NCI-H2196 (cell line): ENCODE results near the gene NDUFB7.
A peak's percentile ranks its signal among the peaks of the same experiment; 100 is the strongest.
"Not testable (repeated sequence)": the region's sequence is repeated elsewhere in the genome, so short reads cannot be mapped to it uniquely, and the experiment has no call there.

Source experiments
- DNase-seq: peaks from one replicate; lab custom pipeline; 2025; ENCODE audit not compliant: unreplicated experiment; lab: John Stamatoyannopoulos, UW

NDUFB7 gene

DNA sequence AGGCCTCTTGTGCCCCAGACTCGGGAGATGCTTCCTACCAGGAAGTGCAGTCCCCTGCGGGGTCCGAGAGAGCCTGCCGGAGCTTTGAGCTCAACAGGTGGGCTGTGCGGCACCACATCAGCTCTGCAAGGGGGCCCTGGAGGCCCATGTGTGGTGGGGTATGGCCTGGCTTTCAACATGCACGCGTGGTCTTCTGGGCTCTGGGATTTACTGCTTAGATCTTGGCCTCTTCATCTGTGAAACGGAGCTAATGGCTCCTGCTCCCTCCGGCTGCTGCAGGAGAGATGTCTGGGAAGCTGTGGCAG lies 18.0 kb downstream of the NDUFB7 start:
- DNase-seq, result no peak

DNA sequence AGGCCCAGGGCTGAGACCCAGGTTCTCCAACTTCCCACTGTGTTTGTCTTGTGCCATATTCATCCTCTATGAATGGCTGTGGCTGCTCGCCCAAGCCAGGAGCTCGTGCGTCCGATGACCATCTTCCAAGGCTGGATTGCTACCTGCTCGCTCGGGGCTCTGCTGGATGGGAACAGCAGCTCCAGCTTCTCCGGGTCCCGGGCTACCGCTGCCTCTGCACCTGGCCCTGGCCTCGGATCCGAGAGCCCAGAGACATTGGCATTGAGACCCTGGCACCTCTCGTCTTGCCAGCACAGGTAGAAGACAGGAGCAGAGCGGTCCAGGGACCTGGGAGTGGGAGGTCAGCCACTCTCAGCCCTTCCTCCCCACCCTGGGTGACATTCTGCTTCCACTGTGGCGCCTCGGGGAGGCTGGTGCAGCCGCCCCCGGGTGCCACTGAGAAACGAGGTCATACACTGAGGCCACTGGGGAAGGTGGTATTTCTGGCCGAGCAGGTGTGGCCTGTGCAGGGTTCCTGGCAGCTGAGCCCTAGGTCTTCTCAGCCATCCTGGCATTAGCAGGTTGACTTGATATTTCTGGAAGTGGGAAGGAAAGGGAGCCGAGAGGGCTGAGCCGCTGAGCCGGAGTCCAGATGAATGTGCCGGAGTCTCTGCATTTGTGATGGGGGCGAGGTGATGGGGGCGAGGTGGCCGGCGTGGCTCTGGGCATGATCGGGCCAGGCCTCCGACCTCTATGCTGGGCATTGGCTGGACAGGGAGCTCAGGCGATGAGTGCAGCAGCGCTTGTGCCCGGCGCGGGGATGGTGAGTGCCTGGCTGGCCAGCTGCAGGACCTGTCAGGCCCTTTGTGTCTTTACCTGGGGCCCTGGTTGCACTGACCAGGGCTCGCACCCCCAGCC lies 18.6 kb downstream of the NDUFB7 start:
- DNase-seq, result no peak

DNA sequence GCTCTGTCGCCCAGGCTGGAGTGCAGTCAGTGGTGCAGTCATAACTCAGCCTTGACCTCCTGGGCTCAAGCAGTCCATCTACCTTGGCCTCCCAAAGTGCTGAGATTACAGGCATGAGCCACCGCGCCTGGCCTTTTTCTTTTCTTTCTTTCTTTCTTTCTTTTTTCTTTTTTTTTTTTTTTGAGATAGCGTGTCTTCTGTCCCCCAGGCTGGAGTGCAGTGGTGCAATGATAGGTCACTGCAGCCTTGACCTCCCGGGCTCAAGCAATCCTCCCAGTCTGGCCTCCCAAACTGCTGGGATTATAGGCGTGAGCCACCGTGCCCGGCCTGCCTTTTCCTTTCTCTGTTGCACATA lies 19.9 kb downstream of the NDUFB7 start:
- not testable (repeated sequence) for DNase-seq

DNA sequence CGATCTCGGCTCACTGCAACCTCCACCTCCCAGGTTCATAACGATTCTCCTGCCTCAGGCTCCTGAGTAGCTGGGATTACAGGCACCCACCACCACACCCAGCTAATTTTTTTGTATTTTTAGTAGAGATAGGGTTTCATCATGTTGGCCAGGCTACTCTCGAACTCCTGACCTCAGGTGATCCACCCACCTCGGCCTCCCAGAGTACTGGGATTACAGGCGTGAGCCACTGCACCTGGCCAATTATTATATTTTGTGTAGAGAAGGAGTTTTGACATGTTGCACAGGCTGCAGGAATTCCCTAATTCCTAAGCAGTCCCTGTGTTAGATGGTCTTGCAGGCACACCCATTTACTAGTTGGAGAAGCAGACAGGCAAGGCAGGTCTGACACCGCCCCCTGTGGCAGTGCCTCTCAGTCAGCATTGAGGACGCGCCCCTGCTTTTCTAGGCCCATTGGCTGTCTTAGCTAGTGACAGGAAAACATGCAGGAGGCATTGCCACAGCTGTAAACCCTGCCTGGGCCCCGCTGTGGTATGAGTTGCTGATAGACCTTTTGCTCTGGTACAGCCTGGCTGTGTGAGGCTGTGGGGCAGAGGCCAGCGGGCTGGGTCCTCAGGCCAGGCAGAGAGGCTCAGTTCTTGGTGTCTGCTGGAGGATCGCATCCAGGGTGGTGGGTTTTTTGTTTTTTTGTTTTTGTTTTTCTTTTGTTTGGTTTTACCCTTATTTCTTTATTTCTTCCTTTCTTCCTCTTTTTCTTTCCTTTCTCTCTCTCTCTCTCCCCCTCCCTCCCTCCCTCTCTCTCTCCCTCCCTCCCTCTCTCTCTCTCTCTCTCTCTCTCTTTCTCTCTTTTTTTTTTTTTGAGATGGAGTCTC lies 20.5 kb downstream of the NDUFB7 start:
- peak; percentile 33 for DNase-seq

DNA sequence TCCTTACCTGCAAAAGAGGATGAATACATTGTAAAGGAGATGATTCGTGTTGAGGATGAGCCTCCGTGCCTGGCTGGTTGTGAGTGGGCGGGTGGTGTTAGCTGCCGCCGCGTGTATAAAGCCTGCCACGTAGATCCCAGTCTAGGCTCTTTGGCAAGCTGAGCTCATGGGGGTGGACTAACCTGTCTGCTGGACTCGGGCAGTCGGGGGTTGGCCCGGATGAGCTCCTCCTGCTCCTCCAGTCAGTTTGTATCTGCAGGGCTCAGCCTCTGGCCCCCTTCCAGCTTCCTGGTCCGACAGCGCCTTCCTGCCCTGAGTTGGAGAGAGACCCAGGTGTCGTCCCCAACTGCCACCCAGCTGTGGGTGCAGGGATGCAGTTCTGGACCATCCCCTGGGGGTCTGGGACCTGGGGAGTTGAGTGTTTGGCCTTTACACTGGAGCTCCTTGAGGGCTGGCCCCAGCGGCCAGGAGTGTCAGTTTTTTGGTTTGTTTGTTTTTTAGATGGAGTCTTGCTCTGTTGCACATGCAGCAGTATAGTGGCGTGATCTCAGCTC lies 21.6 kb downstream of the NDUFB7 start:
- peak; percentile 93 for DNase-seq

DNA sequence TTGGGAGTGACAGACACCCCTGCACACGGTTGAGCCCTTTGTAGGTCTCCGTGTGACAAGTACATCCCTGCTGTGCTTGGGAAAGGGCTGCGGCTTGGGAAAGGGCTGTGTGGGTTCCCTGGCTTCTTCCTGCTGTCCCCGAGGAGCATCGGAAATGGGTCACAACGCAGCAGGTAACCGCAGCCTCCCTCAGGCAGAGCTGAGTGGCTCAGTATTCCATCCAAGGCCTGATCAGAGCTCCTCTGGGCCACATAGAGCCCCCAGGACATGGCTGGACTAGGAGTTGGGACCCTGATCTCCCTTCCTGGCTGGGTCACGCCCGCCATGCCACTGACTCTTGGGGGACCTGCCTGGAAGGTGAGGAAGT lies 26.2 kb downstream of the NDUFB7 start:
- no peak for DNase-seq

DNA sequence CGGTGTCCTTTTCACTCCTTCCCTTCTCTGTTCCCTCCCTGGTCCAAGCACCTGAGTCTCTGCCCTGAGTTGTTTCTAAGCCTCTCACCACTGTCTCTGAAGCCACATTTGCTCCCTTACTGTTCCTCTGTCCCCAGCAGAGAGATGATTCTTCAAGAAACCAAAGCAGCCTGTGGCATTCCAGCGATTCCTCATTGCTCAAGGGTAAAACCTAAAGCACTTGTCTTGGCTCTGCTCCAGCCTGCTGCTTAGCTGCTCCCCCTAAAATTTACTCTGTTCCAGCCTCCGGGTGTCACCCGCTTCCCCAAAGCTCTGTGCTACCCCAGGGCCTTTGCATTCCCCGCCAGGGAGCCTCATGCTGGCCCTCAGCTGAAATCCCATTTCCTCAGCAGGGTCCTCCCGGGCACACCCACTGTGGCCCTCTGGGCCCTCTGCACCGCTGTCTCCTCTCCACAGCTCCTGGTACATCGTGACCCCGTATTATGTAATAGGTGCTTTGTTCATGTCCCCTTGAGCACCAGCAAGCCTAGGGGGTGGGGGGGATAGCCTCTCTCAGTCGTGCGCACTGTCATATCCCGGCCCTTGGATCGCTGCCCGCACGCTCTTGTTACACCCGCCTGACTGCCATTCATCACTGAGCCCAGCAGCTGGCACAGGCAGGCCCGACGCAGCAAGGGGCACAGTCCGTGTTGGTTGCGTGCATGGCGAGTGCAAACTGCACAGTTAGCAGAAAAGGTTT lies 26.7 kb downstream of the NDUFB7 start:
- peak; percentile 85 for DNase-seq

DNA sequence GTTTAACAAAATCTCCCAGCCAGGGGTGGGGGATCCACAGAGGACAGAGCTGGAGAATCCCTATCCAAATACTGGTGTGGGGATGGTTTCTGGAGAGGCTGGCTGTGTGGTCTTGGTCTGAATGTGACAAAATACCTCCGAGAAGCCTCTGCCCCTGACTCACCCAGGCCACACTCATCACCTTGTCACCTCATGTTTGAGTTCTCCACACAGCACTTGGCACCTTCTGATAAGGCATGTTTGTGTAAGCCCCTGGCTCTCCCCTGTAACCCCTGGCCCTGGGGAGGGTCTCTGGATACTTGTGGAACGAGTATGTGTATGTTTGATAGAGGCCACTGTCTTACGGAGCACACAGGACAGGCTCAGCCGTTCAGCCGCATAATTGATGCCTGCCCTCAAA lies 27.8 kb downstream of the NDUFB7 start:
- no peak for DNase-seq

DNA sequence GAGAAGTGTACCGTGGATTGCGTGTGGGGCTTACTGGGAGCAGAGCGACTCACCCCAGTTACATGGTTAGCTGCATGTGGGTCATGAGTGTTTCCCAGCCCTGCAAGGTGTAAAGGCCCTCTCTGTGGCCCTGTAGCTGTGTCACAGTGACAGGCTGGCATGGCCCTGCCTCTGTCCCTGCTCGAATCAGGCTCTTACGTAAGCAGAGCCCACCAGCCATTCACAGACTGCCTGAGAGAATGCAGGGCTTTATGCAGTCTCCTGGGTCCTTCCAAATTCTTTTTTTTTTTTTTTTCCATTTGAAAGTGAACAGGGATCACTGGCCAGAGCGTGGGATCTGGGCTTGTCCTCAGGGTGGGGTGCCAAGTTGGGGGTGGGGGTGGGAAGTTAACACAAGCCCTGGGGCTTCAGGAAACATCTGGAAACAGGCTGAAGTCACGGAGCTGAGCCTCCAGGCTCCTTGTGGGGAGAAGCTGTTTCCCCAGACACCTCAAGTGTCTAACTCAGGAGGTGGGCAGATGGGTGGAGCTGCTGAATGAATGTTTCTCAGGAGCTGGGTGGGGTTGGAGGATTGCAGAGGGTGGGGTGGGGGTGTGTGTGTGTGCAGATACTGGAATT lies 29.0 kb downstream of the NDUFB7 start:
- no peak for DNase-seq

DNA sequence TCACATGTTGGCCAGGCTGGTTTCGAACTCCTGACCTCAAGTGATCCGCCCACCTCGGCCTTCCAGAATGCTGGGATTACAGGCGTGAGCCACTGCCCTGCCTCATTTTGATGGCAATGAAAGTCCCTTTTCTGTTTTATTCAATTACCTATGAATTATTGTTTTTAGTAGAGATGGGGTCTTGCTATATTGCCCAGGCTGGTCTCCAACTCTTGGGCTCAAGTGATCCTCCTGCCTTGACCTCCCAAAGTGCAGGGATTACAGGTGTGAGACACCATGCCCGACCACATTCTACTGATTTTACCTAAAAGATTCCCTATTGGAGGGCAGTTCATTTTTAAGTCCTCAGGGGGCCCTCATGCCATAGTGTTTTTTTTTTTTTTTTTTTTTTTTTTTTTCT lies 29.9 kb downstream of the NDUFB7 start:
- not testable (repeated sequence) for DNase-seq

DNA sequence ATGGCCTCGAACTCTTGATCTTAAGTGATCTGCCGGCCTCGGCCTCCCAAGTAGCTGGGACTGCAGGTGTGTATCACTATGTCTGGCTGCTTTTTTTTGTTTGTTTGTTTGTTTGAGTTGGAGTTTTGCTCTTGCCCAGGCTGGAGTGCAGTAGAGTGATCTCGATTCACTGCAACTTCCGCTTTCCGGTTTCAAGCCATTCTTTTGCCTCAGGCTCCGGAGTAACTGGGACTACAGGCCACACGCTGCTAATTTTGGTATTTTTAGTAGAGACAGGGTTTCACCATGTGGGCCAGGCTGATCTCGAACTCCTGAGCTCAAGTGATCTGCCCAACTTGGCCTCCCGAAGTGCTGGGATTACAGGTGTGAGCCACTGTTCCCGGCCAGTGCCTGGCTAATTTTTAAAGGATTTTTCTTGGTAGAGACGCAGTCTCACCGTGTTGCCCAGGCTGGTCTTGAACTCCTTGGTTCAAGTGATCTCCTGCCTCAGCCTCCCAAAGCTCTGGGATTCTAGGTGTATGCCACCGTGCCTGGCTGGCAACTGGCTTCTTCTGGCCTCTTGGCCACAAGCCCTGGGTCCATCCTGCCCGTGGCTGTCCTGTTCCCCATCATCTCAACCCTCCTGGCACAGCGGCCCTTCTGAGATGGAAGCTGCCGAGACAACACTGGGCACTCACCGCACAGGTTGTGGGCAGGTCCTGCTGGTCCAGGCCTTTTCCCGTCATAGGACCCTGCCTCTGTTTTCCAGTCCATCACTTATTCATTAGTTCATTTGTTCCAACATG lies 30.9 kb downstream of the NDUFB7 start:
- no peak for DNase-seq

DNA sequence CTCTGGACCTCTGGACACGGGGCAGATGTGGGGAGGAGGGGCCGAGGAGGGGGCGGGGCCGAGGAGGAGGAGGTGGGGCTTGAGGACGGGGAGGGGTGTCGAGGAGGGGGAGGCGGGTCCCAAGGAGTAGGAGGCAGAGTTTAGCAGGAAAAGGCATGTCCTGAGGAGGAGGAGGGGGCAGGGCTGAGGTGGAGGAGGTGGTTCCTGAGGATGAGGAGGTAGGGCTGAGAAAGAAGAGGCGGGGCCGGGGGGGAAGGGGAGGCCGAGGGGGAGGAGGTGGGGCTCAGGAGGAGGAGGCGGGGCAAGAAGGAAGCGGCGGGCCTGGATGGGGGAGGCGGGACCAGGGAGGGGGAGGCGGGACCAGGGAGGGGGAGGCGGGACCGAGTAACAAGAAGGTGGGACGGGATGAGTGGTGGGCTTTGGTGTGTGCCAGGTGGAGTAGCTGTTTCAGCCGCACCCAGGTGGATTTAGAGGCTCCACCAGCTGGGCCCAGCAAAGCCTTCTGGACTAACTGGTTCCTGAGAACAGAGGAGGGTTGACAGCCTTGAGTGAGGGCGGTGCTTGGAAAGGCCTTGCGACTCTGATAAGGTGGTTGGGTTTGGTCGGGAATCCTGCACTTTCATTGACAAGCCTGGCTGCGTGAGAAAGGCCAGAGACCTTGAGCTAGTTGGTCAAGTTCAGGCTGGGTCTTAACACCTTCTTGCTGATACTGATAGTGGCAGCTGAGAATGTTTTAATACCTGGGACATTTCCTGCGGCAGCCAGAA lies 34.8 kb downstream of the NDUFB7 start:
- DNase-seq, result peak; percentile 50

DNA sequence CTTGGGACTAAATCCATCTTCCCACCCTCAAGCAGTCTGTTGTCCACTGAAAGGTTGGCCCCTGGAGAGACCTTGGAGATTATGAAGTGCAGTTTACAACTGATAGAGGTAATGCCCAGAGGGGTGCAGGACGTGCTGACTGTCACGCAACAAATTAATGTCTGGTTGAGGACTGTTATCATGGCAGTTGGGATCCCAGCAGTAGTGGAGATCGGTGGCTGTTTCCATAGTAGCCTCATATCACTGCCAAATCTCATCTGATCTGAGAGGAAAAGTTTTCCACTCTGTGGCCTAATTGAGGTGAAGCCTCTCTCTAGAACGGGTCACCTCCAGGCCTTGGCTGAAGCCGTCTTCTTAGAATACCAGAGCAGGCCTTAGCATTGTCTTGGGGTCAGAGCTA lies 38.4 kb downstream of the NDUFB7 start:
- DNase-seq, result no peak

DNA sequence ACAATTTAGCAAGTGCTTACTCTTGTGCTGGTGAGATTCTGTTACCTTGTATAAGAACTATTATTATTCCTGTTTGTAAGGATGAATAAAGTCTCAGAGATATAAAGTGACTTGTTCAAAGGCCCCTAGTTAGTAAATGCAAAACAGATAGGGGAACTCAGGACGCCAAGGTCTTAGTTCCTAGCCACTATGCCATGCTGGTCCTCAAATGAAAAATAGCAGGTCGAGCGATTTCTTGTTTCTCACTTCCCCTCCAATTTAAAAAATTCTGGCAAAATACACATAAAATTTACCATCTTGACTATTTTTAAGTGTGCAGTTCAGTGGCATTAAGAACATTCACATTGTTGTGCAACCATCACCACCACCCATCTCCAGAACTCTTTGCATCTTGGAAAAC lies 41.4 kb downstream of the NDUFB7 start:
- no peak for DNase-seq

DNA sequence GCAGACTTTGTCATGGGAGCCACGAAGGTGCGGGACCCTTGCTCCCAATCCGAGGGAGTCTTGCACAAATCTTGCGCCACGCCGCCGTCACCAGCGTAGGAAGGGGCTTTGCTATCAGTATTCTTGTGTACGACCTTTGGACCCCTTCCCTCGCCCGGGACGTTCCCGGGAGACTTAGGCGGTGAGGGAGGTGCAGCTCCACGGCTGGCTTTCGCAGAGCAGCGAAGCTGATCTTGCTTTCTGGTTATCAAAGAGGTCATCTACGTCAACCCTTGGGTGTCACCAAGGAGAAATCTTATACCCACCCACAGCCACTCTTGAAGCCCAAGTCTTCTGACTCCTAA lies 41.9 kb downstream of the NDUFB7 start:
- DNase-seq, result no peak

DNA sequence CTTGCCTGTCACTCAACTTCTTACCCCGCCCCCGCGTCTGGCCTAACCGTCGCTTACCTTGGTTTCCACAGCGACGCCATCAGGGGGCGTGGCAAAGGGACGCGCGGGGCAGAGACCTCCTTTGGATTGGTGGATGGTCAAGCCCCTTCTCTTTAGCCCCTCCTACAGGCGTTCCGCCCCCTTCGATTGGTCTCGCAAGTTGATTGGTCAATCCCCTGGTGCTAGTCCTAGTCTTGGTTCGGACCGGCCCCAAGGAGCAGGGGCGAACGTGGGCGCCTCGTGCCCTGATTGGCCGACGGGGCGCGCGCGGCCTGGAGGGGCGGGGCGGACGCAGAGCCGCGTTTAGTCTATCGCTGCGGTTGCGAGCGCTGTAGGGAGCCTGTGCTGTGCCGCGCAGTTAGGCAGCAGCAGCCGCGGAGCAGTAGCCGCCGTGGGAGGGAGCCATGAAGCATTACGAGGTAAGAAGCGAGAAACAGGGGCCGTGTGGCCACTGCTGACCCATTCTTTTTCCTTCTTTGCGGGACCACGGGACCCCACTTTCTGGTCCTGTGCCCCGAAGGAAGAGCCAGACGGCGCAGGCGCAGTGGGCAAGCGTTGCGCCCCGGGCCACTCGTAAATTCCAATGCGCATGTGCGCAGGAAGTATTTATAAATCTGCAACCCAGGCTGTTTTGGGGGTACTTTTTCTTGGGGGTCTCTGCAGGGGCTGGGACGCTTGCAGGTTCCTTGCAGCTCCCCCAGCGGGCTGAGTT lies 42.4 kb downstream of the NDUFB7 start, which contains the start of gene TECR:
Gene TECR (plus strand): TSS at position 341 of the 751 bp plus-strand sequence. CDS start 103 bp downstream, at position 444.
- DNase-seq, result peak; percentile 100

DNA sequence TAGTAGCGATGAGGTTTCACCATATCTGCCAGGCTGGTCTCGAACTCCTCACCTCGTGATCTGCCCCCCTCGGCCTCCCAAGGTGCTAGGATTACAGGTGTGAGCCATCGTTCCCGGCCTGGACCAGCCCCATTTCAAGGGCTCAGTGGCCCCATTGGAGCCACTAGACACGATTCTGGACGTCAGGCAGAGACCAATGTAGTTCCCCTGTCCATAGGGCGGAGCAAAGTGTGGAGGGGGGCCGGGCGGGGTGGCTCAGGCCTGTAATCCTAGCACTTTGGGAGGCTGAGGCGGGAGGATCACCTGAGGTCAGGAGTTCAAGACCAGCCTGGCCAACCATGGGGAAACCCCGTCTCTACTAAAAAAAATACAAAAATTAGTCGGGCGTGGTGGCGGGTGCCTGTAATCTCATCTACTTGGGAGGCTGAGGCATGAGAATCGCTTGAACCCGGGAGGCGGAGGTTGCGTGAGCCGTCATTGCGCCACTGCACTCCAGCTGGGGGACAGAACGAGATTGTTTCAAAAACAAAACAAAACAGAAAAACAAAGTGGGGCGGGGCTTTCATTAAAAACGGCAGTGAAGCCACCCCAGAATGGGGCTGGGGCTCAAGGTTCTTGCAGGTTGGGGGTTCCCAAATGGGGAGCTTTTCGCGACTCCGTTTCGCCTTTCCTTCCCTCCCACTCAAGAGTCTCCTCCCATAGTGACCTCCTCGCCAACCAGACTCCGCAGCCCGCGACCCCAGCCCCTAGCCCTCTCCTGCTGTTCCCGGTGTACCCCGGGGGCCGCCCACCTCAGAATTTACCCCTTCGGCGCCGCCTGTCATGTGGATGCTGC lies 43.2 kb downstream of the NDUFB7 start:
- DNase-seq, result no peak

DNA sequence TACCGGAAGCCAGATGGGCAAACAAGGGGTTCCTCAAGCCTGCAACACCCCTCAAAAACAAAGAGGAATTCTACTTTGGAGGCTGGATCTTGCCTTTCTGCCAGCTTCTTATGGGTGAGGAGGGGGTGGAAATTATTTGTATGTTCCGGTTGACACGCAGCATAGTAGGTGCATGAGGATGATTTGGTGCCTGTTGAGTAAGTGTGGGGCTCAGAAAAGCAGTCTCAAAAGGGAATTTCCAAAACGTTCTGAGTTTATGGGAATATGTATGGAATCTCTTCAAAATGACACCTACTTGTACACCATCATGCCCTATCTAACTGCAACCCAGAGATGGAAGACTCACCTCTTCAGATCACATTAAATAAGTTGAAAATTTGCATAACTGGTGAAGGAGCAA lies 45.4 kb downstream of the NDUFB7 start:
- no peak for DNase-seq
